GM19239 (cell line): ENCODE measurements around the gene SYT15.
A peak's percentile ranks its signal among the peaks of the same experiment; 100 is the strongest.
"Not testable (repeated sequence)": the region's sequence is repeated elsewhere in the genome, so short reads cannot be mapped to it uniquely, and the experiment has no call there.

ENCODE experiments used
- DNase-seq: peaks from one replicate; pipeline ENCODE4 v3.0.0; 2011; ENCODE audit warnings: low spot score; ENCODE audit not compliant: insufficient read length
- FAIRE-seq: peaks from 2 replicates; lab custom pipeline; 2011; peaks lifted over from hg19 to GRCh38; lab: Jason Lieb, UNC

Gene SYT15

DNA sequence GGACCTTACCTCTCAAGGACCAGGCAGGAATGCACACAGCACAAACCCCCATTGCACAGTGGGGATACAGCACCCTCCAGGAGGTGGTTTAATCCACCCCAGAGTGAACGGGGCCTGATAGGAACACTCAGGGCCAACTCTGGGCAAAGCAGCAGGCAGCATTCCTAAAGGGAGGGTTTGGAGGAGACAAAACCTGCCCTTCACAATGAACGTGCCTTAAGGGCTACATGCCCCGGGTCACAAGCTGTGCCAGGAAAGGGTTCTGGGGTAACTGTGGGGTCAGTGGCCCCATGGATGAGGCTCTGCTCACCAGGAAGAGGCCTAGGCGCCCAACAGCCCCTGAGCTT, 23.6 kb upstream of the SYT15 start:
- DNase-seq (no peak), FAIRE-seq (no peak)

- no peak for DNase-seq
These were observed 23.0 kb upstream of the SYT15 start for GRCh38 chr10:46555713-46556514.

GRCh38 chr10:46556515-46557318, 22.2 kb upstream of the SYT15 start, which contains the start of gene GPRIN2:
GPRIN2 (minus strand) TSS chr10:46556658; CDS start chr10:46550736, 5,922 bp downstream.
- DNase-seq (no peak), FAIRE-seq (no peak)

More at GRCh38 chr10:46555713-46556514, 23.0 kb upstream of the SYT15 start:
- FAIRE-seq: no peak

DNA sequence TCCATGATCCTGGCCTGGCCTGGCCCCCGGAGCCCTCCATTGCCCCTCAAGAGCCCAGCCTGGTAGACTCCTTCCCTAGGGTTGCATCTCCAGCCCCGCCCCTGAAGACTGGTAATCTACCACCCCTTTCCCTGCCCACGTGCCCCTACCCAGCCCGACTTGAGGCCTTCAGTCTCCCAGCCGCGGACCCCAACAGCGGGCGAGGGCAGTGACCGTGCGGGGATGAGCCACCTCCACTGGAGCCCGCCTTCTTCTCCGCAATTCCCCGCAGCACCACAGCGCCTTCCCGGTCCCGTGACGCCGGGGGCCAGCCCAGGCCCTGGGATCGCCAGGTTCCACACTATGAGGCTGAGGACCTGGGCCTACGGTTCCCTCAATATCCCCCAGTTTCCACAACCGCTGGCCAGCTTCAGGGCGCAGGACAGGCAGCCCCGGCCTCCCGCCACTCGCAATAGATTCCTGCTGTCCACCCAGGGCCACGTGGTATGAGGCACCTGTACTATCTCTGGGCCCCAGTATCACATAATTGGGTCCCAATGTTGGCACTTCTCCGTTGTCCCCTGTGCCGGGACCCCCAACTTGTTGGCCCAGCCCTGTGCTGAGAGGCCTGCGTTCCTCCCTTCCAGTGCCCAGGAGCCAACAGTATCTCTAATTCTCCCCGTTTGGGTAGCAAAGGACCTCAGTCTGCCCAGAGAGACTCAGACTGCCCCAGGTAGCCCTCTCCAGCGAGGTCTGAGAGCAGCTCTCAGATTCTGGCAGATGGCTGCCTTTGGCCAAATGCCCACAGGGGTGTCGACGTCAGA, 21.4 kb upstream of the SYT15 start:
- DNase-seq: no peak
- FAIRE-seq: no peak

DNA sequence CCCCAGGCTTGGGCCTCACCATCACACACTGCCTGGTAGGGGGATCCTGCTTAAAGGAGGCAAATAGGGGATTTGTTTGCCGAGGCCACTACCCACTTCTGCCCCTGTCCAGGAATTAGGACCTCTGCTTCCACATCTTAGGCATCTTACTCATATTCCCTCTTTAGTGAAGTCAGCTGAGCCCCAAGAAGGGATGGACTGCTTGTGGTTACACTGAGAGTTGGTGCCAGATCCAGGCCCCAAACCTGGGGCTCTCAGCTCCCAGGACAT, 20.9 kb upstream of the SYT15 start:
- no peak for FAIRE-seq
- no peak for DNase-seq

GRCh38 chr10:46558392-46559185, 20.3 kb upstream of the SYT15 start:
- DNase-seq: no peak
- FAIRE-seq: no peak

DNA sequence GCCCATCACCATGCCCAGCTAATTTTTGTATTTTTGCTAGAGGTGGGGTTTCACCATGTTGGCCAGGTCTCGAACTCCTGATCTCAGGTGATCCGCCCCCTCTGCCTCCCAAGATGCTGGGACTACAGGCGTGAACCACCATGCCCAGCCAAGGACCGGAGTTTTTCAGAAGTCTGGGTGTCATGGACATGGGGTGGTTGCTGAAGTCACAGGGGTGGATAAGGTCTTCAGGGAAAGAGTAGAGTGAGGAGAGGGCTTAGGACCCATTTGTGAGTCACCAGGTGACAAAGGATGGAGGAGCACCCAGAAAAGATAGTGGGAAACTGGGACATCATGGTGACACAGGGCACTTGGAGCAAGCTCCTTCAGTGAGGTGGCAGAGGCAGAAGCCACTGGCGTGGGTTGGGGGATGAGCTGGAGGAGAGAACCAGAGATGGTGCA, 19.7 kb upstream of the SYT15 start:
- DNase-seq: no peak
- FAIRE-seq: no peak

- no peak for DNase-seq
- FAIRE-seq: no peak
These were observed 18.5 kb upstream of the SYT15 start for GRCh38 chr10:46560381-46560780.

DNA sequence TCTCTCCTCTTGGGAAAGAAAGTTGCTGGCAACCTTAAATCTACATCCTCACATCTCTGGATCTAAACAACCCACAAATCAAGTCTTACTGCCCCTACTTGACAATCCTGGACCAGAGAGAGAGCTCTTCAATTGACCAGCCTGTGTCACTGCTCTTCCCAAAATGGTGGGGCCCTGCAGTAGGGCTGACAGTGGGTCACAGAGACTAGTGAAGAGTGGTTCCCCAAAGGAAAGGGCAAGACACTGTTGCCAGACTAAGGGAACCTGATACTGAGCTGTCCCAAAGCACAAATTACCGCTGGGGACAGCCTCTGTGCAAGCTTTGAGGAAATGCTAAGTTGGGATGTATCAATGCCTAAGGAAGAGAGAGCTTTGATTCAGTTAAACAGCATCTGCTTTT, 18.0 kb upstream of the SYT15 start:
- no peak for FAIRE-seq

GRCh38 chr10:46565591-46566332, 13.2 kb upstream of the SYT15 start:
- FAIRE-seq: peak; percentile 71
- not testable (repeated sequence) for DNase-seq

More for the DNA sequence above, 18.0 kb upstream of the SYT15 start:
- no peak for DNase-seq

GRCh38 chr10:46567151-46567550, 11.8 kb upstream of the SYT15 start:
- not testable (repeated sequence) for DNase-seq, FAIRE-seq

GRCh38 chr10:46570655-46571054, 8.3 kb upstream of the SYT15 start:
- FAIRE-seq, DNase-seq: not testable (repeated sequence)

- DNase-seq, FAIRE-seq: not testable (repeated sequence)
These were observed 6.2 kb upstream of the SYT15 start for GRCh38 chr10:46572765-46573164.

- FAIRE-seq: not testable (repeated sequence)
These were observed 5.6 kb upstream of the SYT15 start for GRCh38 chr10:46573314-46573713.

DNA sequence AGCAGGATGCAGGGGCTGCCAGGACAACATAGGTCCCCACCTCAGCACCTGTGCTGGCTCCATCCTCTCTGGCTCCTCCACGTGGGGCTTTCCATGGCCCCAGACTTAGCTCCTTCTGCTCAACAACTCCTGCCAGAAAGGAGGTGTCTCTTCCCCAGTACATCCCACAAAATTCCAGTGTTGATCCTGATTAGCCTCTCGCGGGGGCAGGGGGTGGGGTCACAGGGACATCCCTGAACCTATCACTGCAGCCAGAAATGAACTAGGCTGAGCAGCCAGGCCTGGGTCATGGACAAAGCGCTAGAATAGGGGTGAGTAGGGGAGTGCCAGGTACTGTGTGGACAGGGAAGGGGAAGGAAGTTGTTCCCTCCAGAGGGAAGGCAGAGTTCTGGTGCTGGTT, 5.0 kb upstream of the SYT15 start:
- FAIRE-seq, DNase-seq: not testable (repeated sequence)

More at GRCh38 chr10:46573314-46573713, 5.6 kb upstream of the SYT15 start:
- DNase-seq: not testable (repeated sequence)

DNA sequence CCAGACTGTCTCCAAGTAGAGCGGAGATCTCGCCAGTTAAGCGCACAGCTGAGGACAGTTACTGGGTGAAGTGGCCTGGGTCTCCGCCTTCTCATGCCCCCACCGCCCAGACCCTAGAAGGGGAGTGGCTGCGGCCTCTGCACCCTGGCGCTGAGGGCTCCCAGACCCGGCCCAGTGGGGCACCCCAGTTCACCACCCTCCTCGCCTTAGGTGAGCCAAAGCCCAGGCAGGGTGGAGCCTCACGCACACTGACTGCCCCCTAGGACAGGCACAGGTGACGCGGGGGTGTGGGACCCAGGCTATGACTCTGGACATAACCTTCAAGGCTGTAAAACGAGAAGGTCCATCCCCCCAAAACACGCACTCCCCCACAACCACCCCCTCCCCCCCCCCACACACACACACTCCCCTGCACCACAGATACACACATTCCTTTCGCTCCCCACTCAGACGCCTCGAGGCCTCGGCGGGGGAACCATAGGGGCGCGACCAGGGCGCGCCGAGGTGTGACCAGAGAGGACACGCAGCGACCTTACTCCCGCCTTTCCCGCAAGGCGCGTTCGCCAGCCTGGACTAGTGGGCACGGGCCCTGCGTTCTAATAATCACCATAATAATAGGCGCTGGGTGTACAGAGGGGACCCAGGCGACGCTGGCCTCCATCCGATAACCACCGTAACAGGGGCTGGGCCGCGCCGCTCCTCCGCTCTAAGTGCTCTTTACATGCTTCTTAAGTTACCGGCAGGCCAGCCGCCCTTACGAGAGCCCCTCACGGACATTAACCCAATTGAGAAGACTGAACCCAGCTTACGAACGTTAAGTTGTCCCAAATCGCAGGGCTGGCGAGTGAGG, 1.1 kb upstream of the SYT15 start:
- not testable (repeated sequence) for DNase-seq, FAIRE-seq

GRCh38 chr10:46579378-46579777, 450 bp downstream of the SYT15 start:
- not testable (repeated sequence) for FAIRE-seq, DNase-seq

- DNase-seq, FAIRE-seq: not testable (repeated sequence)
These were observed 3.1 kb downstream of the SYT15 start for GRCh38 chr10:46581997-46582396.
